Mononuclear cell (primary cell): ENCODE data around the gene MGRN1. TPM values are rescaled to one million over a fixed set of nuclear protein-coding genes. Genes with fewer than 3 reads are reported as not detected.

Source experiments
- H3K27me3 ChIP-seq: 2 replicates; pipeline ENCODE4 v1.6.0; 2011; ENCODE audit warnings: low read length, control low read depth; ENCODE audit not compliant: insufficient read depth
- H3K4me1 ChIP-seq: 2 replicates; pipeline ENCODE4 v1.5.1; 2011; ENCODE audit warnings: mild to moderate bottlenecking, low read length, control low read depth; ENCODE audit not compliant: insufficient read depth
- H3K4me3 ChIP-seq: 2 replicates; pipeline ENCODE4 v1.5.1; 2011; ENCODE audit warnings: mild to moderate bottlenecking, low read length, moderate library complexity
- H3K9me3 ChIP-seq: 2 replicates; pipeline ENCODE4 v1.5.1; 2011; ENCODE audit warnings: low read depth, mild to moderate bottlenecking, control low read depth, low read length
- total RNA-seq: library from RNA; depleted of rRNA; stranded (reverse); fragments of >200 nt; gene quantifications from one replicate; pipeline ENCODE4 v1.2.3, GENCODE V29; 2012

MGRN1 gene
- total RNA-seq, 1 donor = 40.8 TPM

GRCh38 chr16:4599037-4599436 lies 25.6 kb upstream of the MGRN1 start:
- H3K4me3 ChIP-seq = no peak overlapping the region
- H3K27me3 ChIP-seq = no peaks in the 10 kb centered on the region
- H3K4me1 ChIP-seq = no peaks in the 10 kb centered on the region
- H3K9me3 ChIP-seq = no peaks in the 10 kb centered on the region

GRCh38 chr16:4599545-4599944 lies 25.1 kb upstream of the MGRN1 start:
- Histone ChIP-seq H3K27me3 (no peaks in the 10 kb centered on the region), H3K4me1 (no peaks in the 10 kb centered on the region), H3K4me3 (no peak overlapping the region), H3K9me3 (no peaks in the 10 kb centered on the region)

GRCh38 chr16:4601036-4601863 lies 23.4 kb upstream of the MGRN1 start:
- Histone ChIP-seq H3K9me3 (no peaks in the 10 kb centered on the region), H3K4me1 (no peaks in the 10 kb centered on the region), H3K27me3 (no peaks in the 10 kb centered on the region), H3K4me3 (no peak overlapping the region)

GRCh38 chr16:4601864-4602186 lies 22.8 kb upstream of the MGRN1 start:
- H3K4me3 ChIP-seq = no peak overlapping the region

GRCh38 chr16:4602331-4602730 lies 22.3 kb upstream of the MGRN1 start:
- Histone ChIP-seq H3K9me3 (no peaks in the 10 kb centered on the region), H3K27me3 (no peaks in the 10 kb centered on the region), H3K4me3 (no peak overlapping the region)

More at GRCh38 chr16:4601864-4602186, 22.8 kb upstream of the MGRN1 start:
- Histone ChIP-seq H3K4me1 (no peaks in the 10 kb centered on the region), H3K9me3 (no peaks in the 10 kb centered on the region), H3K27me3 (no peaks in the 10 kb centered on the region)

GRCh38 chr16:4603624-4604170 lies 20.9 kb upstream of the MGRN1 start:
- Histone ChIP-seq H3K4me1 (no peaks in the 10 kb centered on the region), H3K9me3 (no peaks in the 10 kb centered on the region), H3K4me3 (no peak overlapping the region), H3K27me3 (no peaks in the 10 kb centered on the region)

More at GRCh38 chr16:4602331-4602730, 22.3 kb upstream of the MGRN1 start:
- no peaks in the 10 kb centered on the region for H3K4me1 ChIP-seq

GRCh38 chr16:4604401-4604800 lies 20.2 kb upstream of the MGRN1 start:
- no peak overlapping the region for H3K4me3 ChIP-seq
- H3K9me3 ChIP-seq = no peaks in the 10 kb centered on the region
- H3K4me1 ChIP-seq = no peaks in the 10 kb centered on the region
- no peaks in the 10 kb centered on the region for H3K27me3 ChIP-seq

- no peaks in the 10 kb centered on the region for H3K9me3 ChIP-seq
These were observed 18.3 kb upstream of the MGRN1 start for GRCh38 chr16:4606354-4606753.

GRCh38 chr16:4607841-4608703 lies 16.6 kb upstream of the MGRN1 start:
- Histone ChIP-seq H3K9me3 (no peaks in the 10 kb centered on the region), H3K4me3 (no peak overlapping the region), H3K27me3 (no peaks in the 10 kb centered on the region), H3K4me1 (peaks cover 18% of the 10 kb centered on the region)

More at GRCh38 chr16:4606354-4606753, 18.3 kb upstream of the MGRN1 start:
- H3K27me3 ChIP-seq = no peaks in the 10 kb centered on the region
- H3K4me3 ChIP-seq = no peak overlapping the region
- peaks cover under 1% of the 10 kb centered on the region for H3K4me1 ChIP-seq

GRCh38 chr16:4608704-4608980 lies 16.0 kb upstream of the MGRN1 start:
- Histone ChIP-seq H3K4me3 (no peak overlapping the region), H3K9me3 (no peaks in the 10 kb centered on the region), H3K27me3 (no peaks in the 10 kb centered on the region), H3K4me1 (peaks cover 23% of the 10 kb centered on the region)

- H3K27me3 ChIP-seq = no peaks in the 10 kb centered on the region
- no peak overlapping the region for H3K4me3 ChIP-seq
- peaks cover 27% of the 10 kb centered on the region for H3K4me1 ChIP-seq
- no peaks in the 10 kb centered on the region for H3K9me3 ChIP-seq
These were observed 15.2 kb upstream of the MGRN1 start for GRCh38 chr16:4609200-4610010.

- Histone ChIP-seq H3K27me3 (no peaks in the 10 kb centered on the region), H3K4me1 (peaks cover 32% of the 10 kb centered on the region), H3K4me3 (no peak overlapping the region), H3K9me3 (no peaks in the 10 kb centered on the region)
These were observed 14.3 kb upstream of the MGRN1 start for GRCh38 chr16:4610011-4611005.

- Histone ChIP-seq H3K4me3 (no peak overlapping the region), H3K27me3 (no peaks in the 10 kb centered on the region), H3K4me1 (peaks cover 40% of the 10 kb centered on the region), H3K9me3 (no peaks in the 10 kb centered on the region)
These were observed 13.1 kb upstream of the MGRN1 start for GRCh38 chr16:4611337-4612021.
